ENCODE measurements around the gene APOL4.
A peak's percentile ranks its signal among the peaks of the same experiment; 100 is the strongest.
"Not testable (repeated sequence)": the region's sequence is repeated elsewhere in the genome, so short reads cannot be mapped to it uniquely, and the experiment has no call there.

The APOL4 gene

DNA sequence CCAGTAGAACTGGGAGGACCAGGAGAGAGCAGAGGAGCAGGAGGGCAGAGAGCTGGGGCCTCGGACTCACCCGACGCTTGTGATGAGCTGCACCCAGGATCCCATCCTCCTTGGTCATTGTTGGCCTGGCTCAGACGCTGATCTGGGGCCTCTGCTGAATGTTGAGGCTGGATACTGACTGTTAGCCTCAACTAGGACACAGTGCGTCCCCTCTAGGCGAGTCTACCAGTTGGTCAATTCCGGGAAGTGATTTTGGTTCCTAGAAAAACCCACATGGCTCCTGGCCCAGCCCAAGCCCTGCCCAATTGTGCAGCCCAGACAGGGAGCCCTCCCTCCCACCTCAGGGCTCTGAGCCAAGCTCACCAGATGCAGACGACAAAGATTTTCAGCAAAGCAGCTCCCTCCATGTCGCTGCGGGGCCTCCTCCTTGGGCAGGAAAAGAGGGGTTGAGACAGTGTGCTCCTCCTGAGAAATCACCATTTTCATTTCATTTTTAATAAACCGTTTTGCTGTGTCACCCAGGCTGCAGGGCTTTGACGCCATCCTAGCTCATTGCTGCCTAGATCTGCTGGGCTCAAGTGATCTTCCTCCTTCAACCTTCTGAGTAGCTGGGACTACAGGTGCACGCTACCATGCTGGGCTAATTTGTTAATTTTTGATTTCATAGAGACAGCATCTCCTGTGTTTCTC, at the start of gene APOL4:
Gene APOL4, minus strand, starts transcription at position 180 of the 690 bp plus-strand sequence. Its CDS starts 75 bp downstream, at position 105.
- no peak for TF ChIP-seq CTCF (IDR thresholded peaks at IDR 0.05; ENCODE audit: low read length, missing control alignments)

GRCh38 chr22:36250292-36250960, 48.8 kb upstream of the APOL4 start:
- not testable (repeated sequence) for H3K4me3 ChIP-seq (replicated peaks; ENCODE audit: low read depth, low read length); DNase-seq (ENCODE audit: low read depth)

More for the DNA sequence above, at the start of gene APOL4:
- peak within 1 kb of the TSS; percentile 10 for H3K4me3 ChIP-seq (replicated peaks; ENCODE audit: low read depth, low read length)
- DNase-seq (ENCODE audit: low read depth): peak; percentile 81

GRCh38 chr22:36249160-36249559, 47.6 kb upstream of the APOL4 start:
- no peak overlapping the region for H3K4me3 ChIP-seq (replicated peaks; ENCODE audit: low read depth, low read length)
- DNase-seq (ENCODE audit: low read depth): no peak
- no peak for TF ChIP-seq CTCF (IDR thresholded peaks at IDR 0.05; ENCODE audit: low read length, missing control alignments)

DNA sequence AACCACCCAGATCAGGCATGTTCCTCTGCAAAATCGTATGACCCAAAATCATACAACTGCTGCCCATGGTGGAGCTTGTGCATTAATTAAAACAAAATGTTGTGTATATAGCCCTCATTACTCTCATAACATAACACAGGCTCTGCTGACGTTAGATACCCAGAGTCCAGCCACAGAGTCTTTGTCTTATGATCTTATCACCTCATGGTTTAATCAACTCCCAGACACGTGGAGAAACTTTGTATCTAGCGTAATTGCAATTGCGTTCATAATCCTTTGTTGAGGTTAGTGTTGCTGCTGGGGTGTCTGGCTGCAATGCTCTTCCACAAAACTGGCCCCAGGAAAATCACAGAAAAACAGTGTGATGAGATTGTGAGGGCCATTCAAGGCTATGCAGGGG, 46.3 kb upstream of the APOL4 start:
- DNase-seq (ENCODE audit: low read depth): no peak
- H3K4me3 ChIP-seq (replicated peaks; ENCODE audit: low read depth, low read length): no peak overlapping the region
- TF ChIP-seq CTCF (IDR thresholded peaks at IDR 0.05; ENCODE audit: low read length, missing control alignments): no peak

GRCh38 chr22:36246718-36247117, 45.1 kb upstream of the APOL4 start:
- no peak overlapping the region for H3K4me3 ChIP-seq (replicated peaks; ENCODE audit: low read depth, low read length)
- no peak for TF ChIP-seq CTCF (IDR thresholded peaks at IDR 0.05; ENCODE audit: low read length, missing control alignments)
- no peak for DNase-seq (ENCODE audit: low read depth)

DNA sequence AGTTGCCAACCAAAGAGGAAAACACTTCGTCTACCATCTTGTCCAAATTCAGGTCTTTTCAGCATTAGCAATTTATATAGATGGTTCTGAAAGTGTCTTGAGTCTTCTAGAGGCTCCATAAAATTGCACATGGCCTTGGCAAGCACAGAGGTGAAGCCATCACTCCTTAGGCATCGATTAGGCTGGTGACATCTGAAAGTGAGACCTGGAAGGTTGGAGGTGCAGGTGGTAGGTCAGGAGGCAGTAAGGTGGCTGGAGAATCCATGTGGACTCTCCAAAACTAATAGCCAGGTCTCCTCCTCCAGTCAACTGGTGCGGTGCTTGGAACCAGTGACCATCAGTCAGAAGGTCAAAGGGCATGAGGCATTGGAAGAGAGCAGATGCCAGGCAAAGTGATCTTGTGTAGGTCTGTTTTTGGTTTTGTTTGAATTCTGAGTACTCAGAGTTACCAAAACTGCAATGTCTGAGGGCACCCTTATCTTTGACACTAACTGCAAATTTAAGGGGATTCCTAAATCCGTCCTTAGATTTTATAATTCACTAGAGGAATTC, 44.3 kb upstream of the APOL4 start:
- no peak for TF ChIP-seq CTCF (IDR thresholded peaks at IDR 0.05; ENCODE audit: low read length, missing control alignments)
- DNase-seq (ENCODE audit: low read depth): no peak
- no peak overlapping the region for H3K4me3 ChIP-seq (replicated peaks; ENCODE audit: low read depth, low read length)

- peak; percentile 75 for DNase-seq (ENCODE audit: low read depth)
- no peak overlapping the region for H3K4me3 ChIP-seq (replicated peaks; ENCODE audit: low read depth, low read length)
- TF ChIP-seq CTCF (IDR thresholded peaks at IDR 0.05; ENCODE audit: low read length, missing control alignments): no peak
Measured at GRCh38 chr22:36244522-36245391, 43.1 kb upstream of the APOL4 start.

All from fibroblast of pulmonary artery (primary cell).